T-helper 9 cell (primary cell): Measurements from ENCODE around the gene IQCE.
"Not testable (repeated sequence)": the region's sequence is repeated elsewhere in the genome, so short reads cannot be mapped to it uniquely, and the experiment has no call there.

Source experiments
- DNase-seq: peaks from one replicate; pipeline ENCODE4 v3.0.0-alpha.2; 2020

Gene IQCE

GRCh38 chr7:2521341-2521745 lies 37.4 kb upstream of the IQCE start:
- DNase-seq: no peak

DNA sequence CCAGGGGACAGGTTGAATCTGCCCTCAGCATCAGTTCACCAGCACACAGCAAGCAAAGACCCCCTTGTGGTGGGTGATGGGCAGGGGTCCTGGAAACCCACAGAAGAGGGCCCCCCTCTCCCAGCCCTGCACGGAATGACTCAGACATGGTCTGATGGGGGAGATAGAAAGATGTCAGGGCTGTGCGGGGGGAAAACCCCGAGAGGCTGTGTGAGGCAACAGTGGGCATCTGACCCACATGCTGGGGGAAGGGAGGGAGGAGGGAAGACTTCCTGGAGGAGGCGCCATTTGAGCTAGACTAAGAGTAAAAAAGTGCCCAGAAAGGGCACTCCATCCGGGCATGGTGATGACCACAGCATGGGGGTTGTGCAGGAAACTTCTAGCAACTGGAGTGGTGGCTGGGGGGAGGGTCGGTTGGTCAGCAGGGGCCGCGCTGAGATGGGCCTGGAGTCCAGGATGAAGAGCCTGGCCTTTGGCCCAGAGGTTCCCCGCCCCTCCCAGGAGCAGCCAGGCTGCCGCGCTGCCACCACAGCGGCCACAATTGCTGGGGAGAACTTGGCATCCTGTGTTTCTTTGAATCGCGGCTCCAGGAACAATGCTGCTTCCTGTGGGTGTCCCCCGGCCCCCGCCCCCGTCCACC lies 36.7 kb upstream of the IQCE start:
- peak; percentile 67 for DNase-seq

DNA sequence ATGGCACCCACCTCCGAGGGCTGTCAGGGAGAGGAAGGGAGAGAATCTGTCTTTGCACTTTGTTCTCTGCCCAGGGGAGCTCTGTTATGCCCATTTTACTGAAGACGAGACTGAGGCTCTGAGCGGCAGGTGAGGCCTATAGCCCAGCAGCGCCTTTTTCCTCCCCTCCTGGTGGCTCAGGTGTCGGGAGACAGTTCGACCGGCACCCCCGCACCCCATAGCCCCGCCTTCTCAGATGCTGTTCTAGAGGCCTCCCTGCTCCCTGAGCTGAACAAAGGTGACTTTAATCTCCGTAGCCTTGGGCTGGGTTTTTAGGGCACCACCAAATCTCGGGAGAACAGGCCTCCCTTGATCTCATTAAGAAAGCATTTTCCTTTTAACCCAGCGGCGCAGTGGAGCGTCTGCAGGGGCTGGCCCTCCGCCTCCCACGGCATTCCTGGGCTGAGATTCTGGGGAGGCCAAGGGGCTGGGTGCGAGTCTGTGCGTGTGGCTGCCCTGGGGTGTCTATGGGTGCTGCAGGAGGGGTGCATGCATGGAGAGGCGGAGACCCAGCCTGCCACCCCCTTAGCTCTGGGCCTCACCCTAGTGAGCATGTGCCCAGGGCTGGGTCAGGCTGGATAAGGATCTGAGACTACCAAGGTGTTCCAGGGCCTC lies 35.9 kb upstream of the IQCE start:
- no peak for DNase-seq

- no peak for DNase-seq
Observed at GRCh38 chr7:2523461-2523936, 35.3 kb upstream of the IQCE start.

DNA sequence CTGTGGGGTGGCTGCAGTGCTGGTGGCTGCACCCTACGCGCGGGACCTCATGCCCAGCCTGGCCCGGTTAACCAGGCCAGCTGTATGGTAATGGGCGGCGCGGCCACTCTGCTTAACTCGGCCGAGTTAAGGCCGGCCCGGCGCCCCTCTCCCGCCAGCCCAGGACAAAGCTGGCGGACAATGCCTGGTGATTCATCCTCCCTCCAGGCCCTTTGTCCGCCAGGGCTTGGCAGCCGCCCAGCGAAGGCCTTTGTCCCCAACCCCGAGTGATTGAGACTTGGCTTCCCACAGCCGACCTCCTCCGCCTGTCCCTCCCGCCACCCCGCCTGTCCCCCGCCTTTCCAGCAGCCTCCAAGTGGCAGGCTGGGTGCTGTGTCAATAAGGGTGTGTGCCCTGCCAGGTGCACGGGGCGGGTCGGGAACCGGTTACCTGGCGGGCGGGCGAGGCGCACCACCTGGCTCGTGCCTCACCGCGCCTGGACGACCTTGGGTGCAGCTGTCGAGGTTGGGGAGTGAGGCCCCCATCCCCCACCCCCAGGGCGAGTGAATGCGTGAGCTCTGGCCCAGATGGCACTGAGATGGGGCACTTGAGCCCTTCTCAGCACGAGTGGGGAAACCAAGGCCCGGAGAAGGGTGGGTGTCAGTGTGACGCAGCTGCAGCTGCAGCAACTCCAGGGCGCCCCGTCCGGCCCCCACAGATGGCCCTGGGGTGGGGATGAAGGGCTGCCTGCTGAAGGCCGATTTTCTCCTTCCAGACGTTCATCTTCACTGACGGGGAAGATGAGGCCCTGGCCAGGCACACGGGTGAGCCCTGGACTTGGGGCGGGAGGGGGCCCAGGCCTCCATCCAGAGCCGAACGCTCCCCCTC lies 34.6 kb upstream of the IQCE start:
- DNase-seq: no peak

GRCh38 chr7:2524808-2525657 lies 33.7 kb upstream of the IQCE start:
- no peak for DNase-seq

DNA sequence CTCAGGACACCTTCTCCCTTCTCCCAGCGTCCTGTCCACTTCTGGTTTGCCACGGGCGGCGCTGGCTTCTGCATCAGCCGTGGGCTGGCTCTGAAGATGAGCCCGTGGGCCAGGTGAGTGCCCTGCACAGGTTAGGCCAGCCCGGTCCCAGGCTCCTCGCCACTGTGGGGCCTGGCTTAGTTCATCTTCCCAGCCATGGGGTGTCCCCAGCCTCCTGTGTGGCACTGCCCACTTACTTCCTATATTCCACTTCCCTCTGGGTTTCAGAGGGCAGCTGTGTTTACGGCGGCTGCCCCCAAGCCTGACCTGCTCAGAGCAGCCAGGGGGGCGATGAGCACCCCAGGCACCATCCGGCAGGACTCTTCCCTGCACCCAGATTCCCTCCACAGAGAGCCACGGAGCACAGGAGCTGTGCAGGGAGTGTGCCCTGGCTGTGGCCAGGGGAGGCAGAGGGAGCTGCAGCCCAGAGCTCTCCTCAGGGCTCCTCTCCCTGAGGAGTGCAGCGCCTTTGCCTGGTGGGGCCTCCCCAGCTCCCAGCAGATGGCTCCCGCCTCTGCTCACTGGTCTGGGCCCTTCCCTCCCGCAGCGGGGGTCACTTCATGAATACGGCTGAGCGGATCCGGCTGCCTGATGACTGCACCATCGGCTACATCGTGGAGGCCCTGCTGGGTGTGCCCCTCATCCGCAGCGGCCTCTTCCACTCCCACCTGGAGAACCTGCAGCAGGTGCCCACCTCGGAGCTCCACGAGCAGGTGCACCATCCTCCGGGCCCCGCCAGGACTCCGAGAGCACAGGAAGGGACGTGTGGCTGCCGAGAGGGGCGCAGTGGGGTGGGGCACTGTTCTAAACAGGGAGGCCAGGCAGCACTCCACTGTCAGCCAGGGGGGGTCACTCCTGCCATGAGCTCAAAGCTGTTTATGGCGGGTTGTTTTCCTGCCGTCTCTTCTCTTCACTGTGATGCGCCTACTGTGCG lies 32.8 kb upstream of the IQCE start:
- no peak for DNase-seq

DNA sequence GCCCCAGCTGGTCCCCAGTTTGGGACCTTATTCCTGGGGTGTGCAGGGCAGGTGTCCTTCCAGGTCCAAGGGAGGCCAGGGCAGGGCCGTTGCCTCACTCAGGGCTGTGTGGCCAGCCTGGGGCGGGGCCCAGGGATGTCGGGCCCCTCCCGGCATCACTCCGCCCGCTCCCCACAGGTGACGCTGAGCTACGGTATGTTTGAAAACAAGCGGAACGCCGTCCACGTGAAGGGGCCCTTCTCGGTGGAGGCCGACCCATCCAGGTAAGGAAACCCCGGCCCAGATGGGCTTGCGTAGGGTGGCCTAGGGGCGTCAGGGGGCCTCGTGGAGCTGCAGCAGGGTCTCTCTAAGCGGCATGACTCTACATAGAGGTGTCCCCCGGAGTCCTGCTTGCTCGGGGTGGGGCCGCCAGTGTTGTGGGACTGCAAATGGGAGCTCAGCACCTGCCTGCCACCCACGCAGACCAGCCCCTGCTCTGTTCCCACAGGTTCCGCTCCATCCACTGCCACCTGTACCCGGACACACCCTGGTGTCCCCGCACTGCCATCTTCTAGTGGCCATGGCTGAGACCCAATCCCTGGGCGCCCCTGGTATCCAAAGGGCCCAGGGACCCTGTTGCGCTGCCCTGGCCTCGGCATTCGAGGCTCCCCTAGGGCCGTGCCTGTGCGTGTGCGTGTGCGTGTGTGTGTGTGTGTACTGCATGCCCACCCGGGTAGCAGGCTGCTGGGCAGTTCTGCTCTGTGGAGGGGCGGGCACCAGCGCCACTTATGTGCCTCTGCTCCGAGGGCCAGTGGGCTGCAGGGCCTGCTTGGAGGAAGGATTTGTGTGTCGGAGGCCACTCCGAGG lies 31.9 kb upstream of the IQCE start:
- DNase-seq: no peak

- DNase-seq: no peak
Observed at GRCh38 chr7:2527505-2528467, 31.0 kb upstream of the IQCE start.

- no peak for DNase-seq
Observed at GRCh38 chr7:2528481-2529095, 30.2 kb upstream of the IQCE start.

DNA sequence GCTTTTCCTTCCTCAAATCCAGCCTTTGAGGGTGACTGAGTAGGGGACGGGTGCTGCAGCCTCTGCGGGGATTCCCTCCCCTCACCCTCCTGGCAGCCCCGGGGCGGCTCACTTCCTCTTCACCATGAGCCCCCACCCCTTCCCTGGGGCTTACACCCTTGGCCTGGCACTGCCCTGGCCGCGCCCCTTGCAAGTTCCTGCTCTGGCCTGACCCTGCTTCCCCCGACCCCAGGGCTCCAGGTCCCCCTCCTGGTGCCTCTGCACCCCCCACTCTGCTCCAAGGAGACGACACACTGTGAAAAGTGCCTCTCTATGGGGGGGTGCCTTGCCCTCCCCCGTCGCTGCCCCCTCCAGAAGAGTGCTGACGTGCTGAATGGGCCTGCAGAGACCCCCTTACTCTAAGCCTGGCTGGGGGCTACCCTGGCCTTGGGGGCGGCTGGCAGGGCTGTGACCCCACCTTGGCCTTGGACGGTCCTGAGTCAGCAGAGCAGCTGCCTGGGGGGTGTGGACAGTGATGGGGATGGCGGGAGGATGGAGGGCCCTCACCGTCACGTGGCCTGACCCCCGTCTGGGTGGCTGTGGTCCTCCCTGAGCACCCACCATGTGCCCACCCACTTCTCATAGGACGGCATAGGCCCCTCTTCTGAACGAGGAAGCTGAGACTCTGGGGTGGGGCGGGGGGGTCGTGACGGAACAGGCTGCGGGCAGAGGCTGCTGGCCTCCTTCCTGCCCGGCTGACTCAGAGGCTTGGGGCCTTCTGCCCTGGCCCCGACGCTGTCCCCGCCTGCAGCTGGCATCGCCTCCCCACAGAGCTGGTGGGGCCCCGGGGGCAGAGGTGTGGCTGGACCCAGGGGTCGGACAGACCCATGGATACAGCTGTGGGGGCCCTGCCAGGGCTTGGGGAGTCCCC lies 29.4 kb upstream of the IQCE start:
- DNase-seq: peak; percentile 59

GRCh38 chr7:2530071-2530987 lies 28.4 kb upstream of the IQCE start:
- peak; percentile 69 for DNase-seq

DNA sequence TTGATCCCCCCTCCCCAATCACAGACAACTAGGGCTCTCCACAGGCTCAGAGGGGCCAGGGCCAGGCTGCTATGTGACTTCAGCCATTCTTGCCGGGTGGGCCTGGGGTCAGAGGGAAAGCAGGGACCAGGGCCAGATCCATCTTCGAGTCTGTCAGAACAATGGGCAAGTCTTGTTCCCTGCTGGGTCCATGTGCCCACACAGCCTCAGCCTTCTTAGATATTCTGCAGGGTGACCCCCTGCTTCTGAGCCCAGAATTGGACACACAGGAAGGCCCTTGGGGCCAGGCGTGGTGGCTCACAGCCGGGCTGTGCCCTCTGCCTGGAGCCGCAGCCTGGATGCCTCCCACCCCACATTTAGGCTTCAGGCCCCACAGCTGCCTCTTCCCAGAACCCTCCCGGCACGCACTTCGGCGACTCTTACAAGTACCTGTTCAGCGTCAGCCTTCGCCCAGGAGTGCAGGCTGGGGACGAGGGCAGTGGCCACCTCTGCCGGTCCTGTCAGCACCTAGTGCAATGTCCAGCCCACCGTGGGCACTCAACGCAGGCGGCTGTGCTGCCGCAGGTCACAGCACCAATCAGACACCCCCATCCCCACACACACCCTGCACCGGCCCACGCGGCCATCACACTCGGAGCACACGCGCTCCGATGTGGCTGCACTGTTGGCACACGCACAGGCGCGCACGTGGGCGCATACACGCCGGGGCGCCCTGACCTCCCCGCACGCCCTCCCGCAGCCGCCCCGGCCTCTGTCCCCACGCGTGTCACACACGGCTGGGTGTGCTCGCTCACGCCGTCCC lies 27.6 kb upstream of the IQCE start:
- DNase-seq: not testable (repeated sequence)

DNA sequence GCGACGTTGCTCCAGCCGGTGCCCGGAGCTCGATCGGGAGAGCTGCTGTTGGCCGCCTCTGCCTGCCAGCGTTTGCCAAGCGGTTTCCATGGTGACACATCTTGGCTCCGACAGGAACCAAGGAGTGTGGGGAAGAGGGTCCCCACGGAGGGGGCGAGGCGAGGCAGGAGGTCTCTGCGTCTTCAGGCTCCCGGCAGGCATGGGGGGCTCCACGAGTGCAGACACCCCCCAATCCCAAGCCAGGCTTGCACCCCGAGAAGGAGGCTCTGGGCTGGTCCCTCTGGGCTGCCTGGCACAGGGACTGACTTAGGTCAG lies 27.0 kb upstream of the IQCE start:
- DNase-seq: not testable (repeated sequence)

DNA sequence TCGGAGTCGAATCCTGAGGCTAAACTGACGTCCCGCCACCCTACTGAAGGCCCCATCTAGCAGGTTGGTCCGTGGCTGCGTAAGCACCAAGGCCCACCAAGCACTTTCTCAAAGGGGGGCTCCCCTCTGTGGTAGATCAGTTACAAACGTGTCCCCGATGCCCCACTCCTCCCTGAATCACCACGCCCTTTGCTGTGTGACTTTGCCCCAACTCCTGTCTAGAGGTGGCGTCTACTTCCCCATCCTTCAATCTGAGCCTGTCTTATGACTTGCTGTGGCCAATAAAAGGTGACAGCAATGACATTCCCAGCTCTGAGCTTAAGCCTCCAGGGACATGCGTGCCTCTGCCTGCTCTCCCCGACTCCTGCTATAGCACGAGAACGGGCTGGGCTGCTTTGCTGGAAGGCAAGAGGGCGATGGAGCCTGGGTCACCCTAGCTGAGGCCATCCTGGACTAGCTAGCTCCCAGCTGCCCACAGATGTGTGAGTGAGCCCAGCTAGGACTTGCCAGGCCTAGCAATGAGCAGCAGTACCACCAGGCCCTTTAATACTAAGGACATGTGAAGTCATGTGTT lies 26.5 kb upstream of the IQCE start:
- not testable (repeated sequence) for DNase-seq
